PFSK-1 (cell line): ENCODE results near the gene NRBF2.

Experiments
- FOXP2 ChIP-seq: optimal IDR thresholded peaks from 2 replicates; pipeline ENCODE3; 2011; ENCODE audit warnings: borderline replicate concordance, control low read depth, inconsistent platforms; ENCODE audit not compliant: insufficient read depth; ENCODE audit errors: extremely low read length, extremely low read depth
- POLR2AphosphoS5 ChIP-seq: IDR thresholded peaks from 2 replicates; pipeline ENCODE4 v1.6.1; 2012; ENCODE audit warnings: low read depth, mild to moderate bottlenecking, control low read depth, low read length, moderate library complexity
- SIN3A ChIP-seq: IDR thresholded peaks from 2 replicates; pipeline ENCODE4 v1.6.1; 2012; ENCODE audit warnings: mild to moderate bottlenecking, low read length, moderate library complexity, borderline replicate concordance; ENCODE audit not compliant: insufficient read depth
- TAF1 ChIP-seq: IDR thresholded peaks from 2 replicates; pipeline ENCODE4 v1.6.1; 2012; ENCODE audit warnings: low read length, control low read depth, borderline replicate concordance; ENCODE audit not compliant: insufficient read depth
- TF ChIP-seq, protein P1 (sequence below), 2 experiments: IDR thresholded peaks; 2 replicates each; pipeline versions ENCODE4 v1.6.1 to v1.8.0; 2011 to 2012; ENCODE audit warnings: low read depth in 2 of 2, low read length in 2 of 2, control low read depth in 1 of 2, inconsistent platforms in 1 of 2, mild to moderate bottlenecking in 1 of 2, moderate library complexity in 1 of 2; ENCODE audit not compliant: insufficient read depth in 1 of 2

The NRBF2 gene

GRCh38 chr10:63171255-63171855 is 38.2 kb downstream of the NRBF2 start:
- TF ChIP-seq FOXP2 (no peak), TAF1 (no peak), SIN3A (no peak), POLR2AphosphoS5 (no peak)
- TF ChIP-seq, protein P1, sequence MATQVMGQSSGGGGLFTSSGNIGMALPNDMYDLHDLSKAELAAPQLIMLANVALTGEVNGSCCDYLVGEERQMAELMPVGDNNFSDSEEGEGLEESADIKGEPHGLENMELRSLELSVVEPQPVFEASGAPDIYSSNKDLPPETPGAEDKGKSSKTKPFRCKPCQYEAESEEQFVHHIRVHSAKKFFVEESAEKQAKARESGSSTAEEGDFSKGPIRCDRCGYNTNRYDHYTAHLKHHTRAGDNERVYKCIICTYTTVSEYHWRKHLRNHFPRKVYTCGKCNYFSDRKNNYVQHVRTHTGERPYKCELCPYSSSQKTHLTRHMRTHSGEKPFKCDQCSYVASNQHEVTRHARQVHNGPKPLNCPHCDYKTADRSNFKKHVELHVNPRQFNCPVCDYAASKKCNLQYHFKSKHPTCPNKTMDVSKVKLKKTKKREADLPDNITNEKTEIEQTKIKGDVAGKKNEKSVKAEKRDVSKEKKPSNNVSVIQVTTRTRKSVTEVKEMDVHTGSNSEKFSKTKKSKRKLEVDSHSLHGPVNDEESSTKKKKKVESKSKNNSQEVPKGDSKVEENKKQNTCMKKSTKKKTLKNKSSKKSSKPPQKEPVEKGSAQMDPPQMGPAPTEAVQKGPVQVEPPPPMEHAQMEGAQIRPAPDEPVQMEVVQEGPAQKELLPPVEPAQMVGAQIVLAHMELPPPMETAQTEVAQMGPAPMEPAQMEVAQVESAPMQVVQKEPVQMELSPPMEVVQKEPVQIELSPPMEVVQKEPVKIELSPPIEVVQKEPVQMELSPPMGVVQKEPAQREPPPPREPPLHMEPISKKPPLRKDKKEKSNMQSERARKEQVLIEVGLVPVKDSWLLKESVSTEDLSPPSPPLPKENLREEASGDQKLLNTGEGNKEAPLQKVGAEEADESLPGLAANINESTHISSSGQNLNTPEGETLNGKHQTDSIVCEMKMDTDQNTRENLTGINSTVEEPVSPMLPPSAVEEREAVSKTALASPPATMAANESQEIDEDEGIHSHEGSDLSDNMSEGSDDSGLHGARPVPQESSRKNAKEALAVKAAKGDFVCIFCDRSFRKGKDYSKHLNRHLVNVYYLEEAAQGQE (IDR thresholded peaks at IDR 0.05; ENCODE audit: insufficient read depth in 1 of 2, low read depth in 2 of 2, low read length in 2 of 2) = no peak

DNA sequence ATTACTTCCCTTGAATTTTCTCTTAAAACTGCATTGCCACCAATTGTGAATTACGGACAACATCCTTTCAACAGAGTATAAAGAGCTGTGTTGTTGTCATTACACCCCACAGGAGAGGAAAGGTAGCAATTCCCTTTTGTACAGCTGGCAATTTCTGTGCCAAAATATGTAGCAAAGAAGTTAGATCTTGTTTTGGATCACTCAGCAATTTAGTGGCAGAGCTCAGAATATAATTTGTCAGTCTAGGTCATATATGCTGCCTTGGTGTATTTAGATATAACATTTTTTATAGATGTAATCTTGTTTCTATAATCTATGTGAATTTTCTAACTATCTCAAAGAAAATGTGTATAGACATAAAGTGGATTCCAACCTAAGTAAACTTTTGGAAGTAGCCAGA is 38.8 kb downstream of the NRBF2 start:
- TF ChIP-seq FOXP2 (no peak), SIN3A (no peak), POLR2AphosphoS5 (no peak), TAF1 (no peak)
- TF ChIP-seq, protein P1 (IDR thresholded peaks at IDR 0.05; ENCODE audit: insufficient read depth in 1 of 2, low read depth in 2 of 2, low read length in 2 of 2) = no peak

GRCh38 chr10:63173468-63174232 is 40.5 kb downstream of the NRBF2 start:
- TF ChIP-seq TAF1 (no peak), FOXP2 (no peak), POLR2AphosphoS5 (no peak), SIN3A (no peak)
- TF ChIP-seq, protein P1 (IDR thresholded peaks at IDR 0.05; ENCODE audit: insufficient read depth in 1 of 2, low read depth in 2 of 2, low read length in 2 of 2) = no peak

DNA sequence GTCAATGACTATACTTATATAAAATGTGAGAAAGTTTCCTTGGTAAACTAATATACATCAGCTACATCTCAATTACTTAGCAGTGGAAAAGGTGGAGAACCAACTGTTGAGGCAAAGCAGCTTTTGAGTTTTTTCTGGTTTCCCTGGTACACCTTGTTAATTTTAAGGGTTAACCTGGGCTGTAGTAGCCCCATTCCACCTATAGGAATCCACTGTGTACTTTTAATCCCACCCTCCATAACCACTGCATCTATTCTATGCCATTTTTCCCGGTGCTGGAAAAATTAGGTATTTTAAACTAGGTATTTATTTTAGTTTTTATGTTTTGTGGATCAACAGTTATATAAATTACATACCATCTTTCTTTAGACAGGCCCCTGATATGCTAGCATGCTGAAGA is 42.4 kb downstream of the NRBF2 start:
- TF ChIP-seq SIN3A (no peak), TAF1 (no peak), FOXP2 (no peak), POLR2AphosphoS5 (no peak)
- TF ChIP-seq, protein P1 (IDR thresholded peaks at IDR 0.05; ENCODE audit: insufficient read depth in 1 of 2, low read depth in 2 of 2, low read length in 2 of 2) = no peak
